H1 (cell line): ENCODE measurements around the gene MPPED2. TPM values are rescaled to one million over a fixed set of nuclear protein-coding genes. Genes with fewer than 3 reads are reported as not detected.

Experiments
- CTCF ChIA-PET: fragments of 300-600 bp; sonication (Branson Sonifier 250); formaldehyde crosslinking; loops from one replicate; lab custom pipeline; 2021; ENCODE audit not compliant: partially characterized antibody; lab: Charles Lee
- POLR2A ChIA-PET: fragments of 300-600 bp; sonication (Branson Sonifier 250); formaldehyde crosslinking; loops from one replicate; lab custom pipeline; 2021; ENCODE audit warnings: inconsistent platforms; ENCODE audit not compliant: partially characterized antibody; lab: Charles Lee
- DNase-seq, 2 experiments: peaks; one replicate each; pipeline versions ENCODE4 v3.0.0 to v3.0.0-alpha.2; 2010 to 2022; ENCODE audit warnings: low spot score in 2 of 2, low read depth in 1 of 2, mixed read lengths in 1 of 2
- FAIRE-seq: peaks from 2 replicates; lab custom pipeline; 2011; peaks lifted over from hg19 to GRCh38; lab: Jason Lieb, UNC
- H2AFZ ChIP-seq: 2 replicates; pipeline ENCODE4 v1.8.1; 2012; ENCODE audit warnings: low read length, inconsistent platforms
- H2AK5ac ChIP-seq: 2 replicates; pipeline ENCODE4 v1.6.1; 2013; ENCODE audit warnings: low read depth, low read length
- H2BK120ac ChIP-seq: replicated peaks from 2 replicates; pipeline ENCODE3; 2013; ENCODE audit warnings: low read depth, low read length, inconsistent platforms
- H2BK12ac ChIP-seq: 2 replicates; pipeline ENCODE4 v1.6.1; 2013; ENCODE audit warnings: low read depth, low read length
- H2BK15ac ChIP-seq: 2 replicates; pipeline ENCODE4 v1.6.1; 2013; ENCODE audit warnings: low read length
- H2BK20ac ChIP-seq: 2 replicates; pipeline ENCODE4 v1.6.1; 2013; ENCODE audit warnings: low read length
- H2BK5ac ChIP-seq: 2 replicates; pipeline ENCODE4 v1.6.1; 2013; ENCODE audit warnings: low read depth, low read length
- H3K14ac ChIP-seq: 2 replicates; pipeline ENCODE4 v1.6.1; 2013; ENCODE audit warnings: inconsistent platforms; ENCODE audit not compliant: insufficient read length
- H3K18ac ChIP-seq: 2 replicates; pipeline ENCODE4 v1.6.1; 2013; ENCODE audit warnings: low read length; ENCODE audit errors: extremely low read depth
- H3K23ac ChIP-seq: 2 replicates; pipeline ENCODE4 v1.6.1; 2013; ENCODE audit warnings: inconsistent platforms; ENCODE audit not compliant: insufficient read length
- H3K23me2 ChIP-seq: 2 replicates; pipeline ENCODE4 v1.6.1; 2013; ENCODE audit warnings: low read depth, low read length
- H3K27ac ChIP-seq: 2 replicates; pipeline ENCODE4 v1.6.1; 2011; ENCODE audit warnings: low read depth, low read length, inconsistent platforms
- H3K27me3 ChIP-seq, 4 experiments: replicated peaks in 1 of 4; 1 replicate in 1 of 4; 2 replicates in 3 of 4; pipeline versions ENCODE4 v1.6.1 to v1.8.1; 2011 to 2013; ENCODE audit warnings: low read length in 3 of 4, mild to moderate bottlenecking in 3 of 4, inconsistent platforms in 2 of 4, mixed read lengths in 2 of 4, moderate library complexity in 1 of 4; ENCODE audit not compliant: control insufficient read depth in 3 of 4, insufficient read depth in 3 of 4; ENCODE audit errors: extremely low read depth in 1 of 4
- H3K36me3 ChIP-seq, 4 experiments: 2 replicates each; pipeline versions ENCODE4 v1.6.1 to v1.8.1; 2011 to 2013; ENCODE audit warnings: mild to moderate bottlenecking in 4 of 4, low read length in 3 of 4, moderate library complexity in 2 of 4, control low read depth in 1 of 4, inconsistent platforms in 1 of 4; ENCODE audit not compliant: insufficient read depth in 4 of 4, control insufficient read depth in 2 of 4
- H3K4ac ChIP-seq: replicated peaks from 2 replicates; pipeline ENCODE3; 2013; ENCODE audit warnings: low read length, low read depth, mixed read lengths, inconsistent platforms; ENCODE audit not compliant: insufficient read length
- H3K4me1 ChIP-seq, 4 experiments: replicated peaks in 1 of 4; 1 replicate in 1 of 4; 2 replicates in 3 of 4; pipeline versions ENCODE4 v1.6.1 to v1.8.1; 2011 to 2013; ENCODE audit warnings: low read length in 3 of 4, inconsistent platforms in 2 of 4, mixed read lengths in 1 of 4; ENCODE audit not compliant: insufficient read depth in 4 of 4, control insufficient read depth in 3 of 4
- H3K4me2 ChIP-seq, 2 experiments: 2 replicates each; pipeline versions ENCODE4 v1.6.1 to v1.8.1; 2011 to 2013; ENCODE audit warnings: low read depth in 2 of 2, low read length in 2 of 2, control low read depth in 1 of 2, inconsistent platforms in 1 of 2, mild to moderate bottlenecking in 1 of 2; ENCODE audit not compliant: insufficient read depth in 1 of 2
- H3K4me3 ChIP-seq, 4 experiments: fragments of 200-600, 300-600 bp in 1 of 4; sonication (generic), shearing (Covaris generic), sonication (Bioruptor Twin) in 1 of 4; 2 replicates each; pipeline versions ENCODE4 v1.5.1 to v1.8.1; 2011 to 2016; ENCODE audit warnings: low read length in 4 of 4, low read depth in 3 of 4, control low read depth in 2 of 4, inconsistent platforms in 2 of 4, mild to moderate bottlenecking in 2 of 4, mixed read lengths in 1 of 4, moderate library complexity in 1 of 4; ENCODE audit not compliant: insufficient read depth in 2 of 4; ENCODE audit errors: extremely low read depth in 1 of 4
- H3K56ac ChIP-seq: replicated peaks from 2 replicates; pipeline ENCODE3; 2013; ENCODE audit warnings: low read depth, mild to moderate bottlenecking, mixed read lengths, low read length, inconsistent platforms; ENCODE audit not compliant: insufficient read length
- H3K79me1 ChIP-seq: 2 replicates; pipeline ENCODE4 v1.6.1; 2013; ENCODE audit warnings: low read depth, low read length, control low read depth
- H3K79me2 ChIP-seq, 2 experiments: 2 replicates each; pipeline versions ENCODE4 v1.6.1 to v1.8.1; 2012 to 2013; ENCODE audit warnings: low read length in 2 of 2, mild to moderate bottlenecking in 2 of 2, inconsistent platforms in 1 of 2; ENCODE audit not compliant: insufficient read depth in 2 of 2, control insufficient read depth in 1 of 2
- H3K9ac ChIP-seq, 4 experiments: replicated peaks in 1 of 4; 1 replicate in 1 of 4; 2 replicates in 3 of 4; pipeline versions ENCODE4 v1.6.1 to v1.8.1; 2011 to 2013; ENCODE audit warnings: low read depth in 3 of 4, low read length in 3 of 4, control low read depth in 2 of 4, mild to moderate bottlenecking in 2 of 4, moderate library complexity in 2 of 4, inconsistent platforms in 1 of 4; ENCODE audit errors: extremely low read depth in 1 of 4
- H3K9me3 ChIP-seq, 2 experiments: 2 replicates each; pipeline versions ENCODE4 v1.6.1 to v1.8.1; 2012 to 2013; ENCODE audit warnings: mild to moderate bottlenecking in 2 of 2, moderate library complexity in 2 of 2, control low read depth in 1 of 2, inconsistent platforms in 1 of 2, low read depth in 1 of 2, low read length in 1 of 2, mixed read lengths in 1 of 2; ENCODE audit not compliant: insufficient read depth in 2 of 2
- H4K20me1 ChIP-seq, 2 experiments: replicated peaks in 1 of 2; 2 replicates each; pipeline versions ENCODE3 to v1.8.1; 2011 to 2013; ENCODE audit warnings: inconsistent platforms in 2 of 2, low read length in 2 of 2, mild to moderate bottlenecking in 1 of 2; ENCODE audit not compliant: insufficient read depth in 2 of 2, control insufficient read depth in 1 of 2
- H4K5ac ChIP-seq: 2 replicates; pipeline ENCODE4 v1.6.1; 2013; ENCODE audit warnings: low read length, low read depth, mixed read lengths, inconsistent platforms; ENCODE audit not compliant: insufficient read length
- H4K8ac ChIP-seq: 2 replicates; pipeline ENCODE4 v1.8.0; 2013; ENCODE audit warnings: mild to moderate bottlenecking, moderate library complexity, low read length, inconsistent platforms; ENCODE audit not compliant: insufficient read depth; ENCODE audit errors: extremely low read depth
- H4K91ac ChIP-seq: replicated peaks from 2 replicates; pipeline ENCODE3; 2013; ENCODE audit warnings: low read length, mixed read lengths, inconsistent platforms; ENCODE audit not compliant: insufficient read length
- CBX5 ChIP-seq: fragments of 300-800, 300-1000 bp; sonication (generic); IDR thresholded peaks from 2 replicates; pipeline ENCODE4 v1.7.1; 2016; ENCODE audit warnings: antibody characterized with exemption, low read length, low read depth
- CEBPB ChIP-seq: IDR thresholded peaks from 2 replicates; pipeline ENCODE4 v1.6.1; 2012; ENCODE audit warnings: low read depth, low read length
- CTBP2 ChIP-seq: IDR thresholded peaks from 2 replicates; pipeline ENCODE4 v1.7.0; 2011; ENCODE audit warnings: borderline replicate concordance, mild to moderate bottlenecking, moderate library complexity, mixed read lengths, low read length; ENCODE audit not compliant: insufficient read depth, insufficient read length
- CTCF ChIP-seq, 3 experiments: IDR thresholded peaks; 1 replicate in 2 of 3; 2 replicates in 1 of 3; pipeline versions ENCODE4 v1.5.1 to v1.6.1; 2011; ENCODE audit warnings: low read length in 3 of 3, mild to moderate bottlenecking in 3 of 3, inconsistent platforms in 2 of 3, low read depth in 1 of 3, moderate library complexity in 1 of 3; ENCODE audit not compliant: insufficient read depth in 1 of 3; ENCODE audit errors: control extremely low read depth in 1 of 3
- RFX5 ChIP-seq: IDR thresholded peaks from 2 replicates; pipeline ENCODE4 v1.6.1; 2011; ENCODE audit warnings: low read depth, low read length, improper control_type of control experiment, borderline replicate concordance
- SP2 ChIP-seq: IDR thresholded peaks from 2 replicates; pipeline ENCODE4 v1.6.1; 2012; ENCODE audit warnings: mild to moderate bottlenecking, low read length, inconsistent platforms
- SP4 ChIP-seq: IDR thresholded peaks from 2 replicates; pipeline ENCODE4 v1.6.1; 2012; ENCODE audit warnings: low read length, inconsistent platforms
- whole genome bisulfite sequencing, 2 experiments: shearing (Covaris generic) in 1 of 2; methylation state at CpG; one replicate each; pipeline versions ENCODE4 v1.1.6 to v1.1.7; 2013 to 2015; ENCODE audit warnings: low lambda C conversion rate in 2 of 2, mixed read lengths in 2 of 2, inconsistent platforms in 1 of 2, low coverage in 1 of 2, missing lambda C conversion rate in 1 of 2; ENCODE audit not compliant: insufficient replicate concordance in 2 of 2, insufficient coverage in 1 of 2, insufficient read length in 1 of 2; ENCODE audit errors: extremely low coverage in 1 of 2, missing lambda C conversion rate in 1 of 2; 5-methylcytosine and 5-hydroxymethylcytosine counted together
- polyA plus RNA-seq, 7 experiments: library from polyadenylated mRNA; depleted of rRNA in 3 of 7; stranded (reverse) in 5 of 7; unstranded in 2 of 7; fragments of >200 nt in 5 of 7; fragments of 200-250 nt in 2 of 7; gene quantifications; 1 replicate in 5 of 7; 2 replicates in 1 of 7; 4 replicates in 1 of 7; pipeline versions ENCODE4 v1.2.1 to v1.2.3, GENCODE V29; 2011 to 2013; ENCODE audit warnings: missing spikeins in 2 of 7, mixed read lengths in 2 of 7
- total RNA-seq: library from RNA; stranded (reverse); fragmentation: NEBNext Ultra II Directional; extraction: Animal tissue kit (Norgen Biotek cat#: 25700); gene quantifications from 2 replicates; pipeline ENCODE4 v1.2.1, GENCODE V29; 2021
- TF ChIP-seq, protein P1 (sequence below): IDR thresholded peaks from 2 replicates; pipeline ENCODE4 v1.6.1; 2012; ENCODE audit warnings: inconsistent platforms
- TF ChIP-seq, protein P2 (sequence below): IDR thresholded peaks from 2 replicates; pipeline ENCODE4 v1.6.1; 2011; ENCODE audit warnings: low read depth, mild to moderate bottlenecking, low read length; ENCODE audit not compliant: insufficient read depth

MPPED2 gene
- total and polyA plus RNA-seq, 2 of the 8 experiments (the other 6 are each of a cell fraction or from before 2014, with no cell fraction given) = 1.3 to 3.5 TPM

DNA sequence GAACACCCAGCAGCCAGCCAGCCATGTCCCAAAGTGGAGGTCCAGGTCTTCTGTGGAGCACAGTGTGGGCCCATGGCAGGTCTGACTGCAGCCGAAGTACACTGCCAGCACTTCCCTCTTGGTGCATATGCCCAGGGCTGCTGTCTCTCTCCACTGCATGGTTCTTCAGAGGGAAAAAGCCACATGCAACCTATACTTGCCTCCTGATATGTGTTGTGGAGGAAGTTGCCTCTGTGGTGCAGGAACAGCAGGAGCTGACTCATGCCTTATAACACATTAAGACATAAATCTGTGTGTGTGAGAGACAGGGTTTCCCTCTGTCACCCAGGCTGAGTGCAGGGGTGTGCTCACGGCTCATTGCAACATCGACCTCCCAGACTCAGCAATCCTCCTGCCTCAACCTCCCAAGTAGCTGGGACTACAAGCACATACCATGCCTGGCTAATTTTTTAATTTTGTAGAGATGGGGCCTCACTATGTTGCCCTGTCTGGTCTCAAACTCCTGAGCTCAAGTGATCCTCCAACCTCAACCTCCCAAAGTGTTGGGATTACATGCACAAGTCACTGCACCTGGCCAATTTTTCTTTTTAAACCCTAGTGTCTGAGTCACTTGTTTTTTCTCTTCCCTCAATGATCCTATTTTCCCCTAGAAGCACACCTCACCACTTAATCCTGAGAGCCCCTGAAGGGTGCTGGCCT is 98.8 kb downstream of the MPPED2 start:
- FAIRE-seq = no peak
- WGBS, 2 experiments = 85% methylated on average over 3 of the region's 3 CpGs; no CpG with 5 or more reads in 1 of the 2 experiments
- H3K4me2 ChIP-seq = no peak overlapping the region
- TF ChIP-seq, protein P1, sequence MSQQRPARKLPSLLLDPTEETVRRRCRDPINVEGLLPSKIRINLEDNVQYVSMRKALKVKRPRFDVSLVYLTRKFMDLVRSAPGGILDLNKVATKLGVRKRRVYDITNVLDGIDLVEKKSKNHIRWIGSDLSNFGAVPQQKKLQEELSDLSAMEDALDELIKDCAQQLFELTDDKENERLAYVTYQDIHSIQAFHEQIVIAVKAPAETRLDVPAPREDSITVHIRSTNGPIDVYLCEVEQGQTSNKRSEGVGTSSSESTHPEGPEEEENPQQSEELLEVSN = no peak
- TF ChIP-seq, protein P2, sequence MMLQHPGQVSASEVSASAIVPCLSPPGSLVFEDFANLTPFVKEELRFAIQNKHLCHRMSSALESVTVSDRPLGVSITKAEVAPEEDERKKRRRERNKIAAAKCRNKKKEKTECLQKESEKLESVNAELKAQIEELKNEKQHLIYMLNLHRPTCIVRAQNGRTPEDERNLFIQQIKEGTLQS = no peak
- TF ChIP-seq CTCF (IDR thresholded peaks at IDR 0.05; ENCODE audit: control extremely low read depth in 1 of 3, insufficient read depth in 1 of 3, low read depth in 1 of 3, low read length in 3 of 3) = no peak
- TF ChIP-seq CBX5 = no peak
- no peak for TF ChIP-seq RFX5
- no peak for TF ChIP-seq SP4
- no peak for TF ChIP-seq CTBP2
- TF ChIP-seq SP2 = no peak
- TF ChIP-seq CEBPB = no peak

More for the DNA sequence above, 98.8 kb downstream of the MPPED2 start:
- ChIA-PET CTCF (no interaction called here), POLR2A (interaction anchor here (0.6 kb wide), 1 partner anchor 30 kb away, joined by 4 read pairs; no protein-coding TSS in a partner anchor)
- Histone ChIP-seq H3K14ac (no peak overlapping the region), H3K23ac (no peak overlapping the region), H2BK120ac (no peak overlapping the region), H3K79me1 (no peaks in the 10 kb centered on the region), H4K20me1 (no peaks in the 10 kb centered on the region), H3K23me2 (no peaks in the 10 kb centered on the region), H2AFZ (no peak overlapping the region), H3K27ac (no peak overlapping the region), H2BK12ac (no peak overlapping the region), H3K4ac (no peak overlapping the region), H3K4me3 (no peak overlapping the region), H3K36me3 (no peaks in the 10 kb centered on the region), H2BK5ac (no peak overlapping the region), H3K4me1 (no peaks in the 10 kb centered on the region), H2AK5ac (no peak overlapping the region), H2BK15ac (no peak overlapping the region), H3K9ac (no peak overlapping the region), H2BK20ac (no peak overlapping the region), H4K8ac (no peak overlapping the region), H4K91ac (no peak overlapping the region), H3K18ac (no peak overlapping the region), H3K79me2 (no peaks in the 10 kb centered on the region), H4K5ac (no peak overlapping the region), H3K27me3 (no peaks in the 10 kb centered on the region), H3K56ac (no peak overlapping the region), H3K9me3 (no peaks in the 10 kb centered on the region)
- no peak for DNase-seq
